IPS DF 4.7 (cell line): ENCODE results near the gene ATOH8.

Experiments
- DNase-seq: peaks from one replicate; pipeline ENCODE4 v3.0.0-alpha.2; 2013; ENCODE audit warnings: low spot score; ENCODE audit errors: extremely low read depth

ATOH8 gene

GRCh38 chr2:85736456-85737355 lies 17.1 kb upstream of the ATOH8 start:
- DNase-seq = no peak

GRCh38 chr2:85737481-85737880 lies 16.3 kb upstream of the ATOH8 start:
- DNase-seq = no peak

GRCh38 chr2:85737961-85738360 lies 15.8 kb upstream of the ATOH8 start:
- no peak for DNase-seq

GRCh38 chr2:85740193-85740592 lies 13.6 kb upstream of the ATOH8 start:
- DNase-seq = no peak

DNA sequence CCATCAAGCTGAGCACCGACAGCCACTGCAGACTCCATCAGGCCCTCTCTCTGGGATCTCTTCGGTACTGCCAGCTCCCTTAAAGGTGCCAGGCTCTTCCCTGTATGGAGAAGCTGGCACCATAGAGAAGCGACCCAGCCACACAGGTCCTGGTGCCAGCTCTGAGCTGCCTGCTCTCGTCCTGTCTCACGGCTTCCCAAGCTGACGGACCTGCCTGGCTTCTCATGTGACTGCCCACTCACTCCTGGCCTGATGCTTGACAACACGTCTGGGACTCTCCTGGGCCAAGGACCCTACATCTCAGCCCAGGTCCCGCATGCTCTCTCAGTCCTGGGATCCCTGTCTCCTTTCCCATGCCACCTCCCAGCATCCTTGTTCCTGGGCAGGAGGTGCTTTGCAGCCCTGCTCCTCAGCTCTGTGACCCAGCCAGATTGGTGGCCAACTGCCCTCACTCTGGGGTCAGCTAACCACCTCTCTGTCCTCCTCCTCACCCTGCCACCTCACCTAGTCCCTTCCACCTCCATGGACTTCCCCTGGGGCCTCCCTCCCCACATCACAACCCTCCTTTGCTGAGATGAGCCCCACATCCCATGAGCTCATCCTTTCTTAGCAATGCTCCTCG lies 12.5 kb upstream of the ATOH8 start:
- DNase-seq = no peak

GRCh38 chr2:85741833-85742455 lies 11.8 kb upstream of the ATOH8 start:
- DNase-seq = no peak

DNA sequence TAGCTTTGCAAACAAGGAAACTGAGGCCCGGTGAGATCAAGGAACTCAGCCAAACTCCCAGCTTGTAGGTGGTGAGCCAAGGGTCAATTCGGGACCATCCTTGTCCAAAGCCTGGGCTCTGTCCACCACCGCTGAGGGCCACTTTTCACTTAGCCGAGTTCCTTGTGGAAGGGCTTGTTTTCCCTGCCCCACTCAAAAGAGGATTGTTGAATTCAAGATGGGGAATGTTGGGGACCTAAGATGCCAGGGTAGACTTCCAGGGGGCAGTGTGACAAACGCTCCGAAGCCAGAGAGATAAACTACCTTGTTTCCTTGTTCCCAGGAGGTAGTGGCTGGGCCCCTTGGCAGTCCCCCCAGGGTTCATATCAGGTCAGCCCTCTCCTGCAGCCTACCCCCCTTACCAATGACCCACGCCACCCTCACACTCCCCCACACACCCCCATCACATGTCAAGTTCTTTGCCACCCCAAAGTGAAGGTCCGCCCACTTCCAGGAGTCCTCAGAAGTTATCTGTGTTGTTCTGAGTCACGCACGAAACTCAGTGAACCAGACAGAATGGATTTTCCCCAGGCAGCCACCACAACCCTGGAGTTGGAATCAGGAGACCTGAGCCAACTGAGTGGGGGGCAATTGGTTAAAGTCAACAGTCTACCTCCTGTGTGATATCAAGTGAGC lies 10.3 kb upstream of the ATOH8 start:
- no peak for DNase-seq

- no peak for DNase-seq
These were observed 9.7 kb upstream of the ATOH8 start for GRCh38 chr2:85744055-85744454.

DNA sequence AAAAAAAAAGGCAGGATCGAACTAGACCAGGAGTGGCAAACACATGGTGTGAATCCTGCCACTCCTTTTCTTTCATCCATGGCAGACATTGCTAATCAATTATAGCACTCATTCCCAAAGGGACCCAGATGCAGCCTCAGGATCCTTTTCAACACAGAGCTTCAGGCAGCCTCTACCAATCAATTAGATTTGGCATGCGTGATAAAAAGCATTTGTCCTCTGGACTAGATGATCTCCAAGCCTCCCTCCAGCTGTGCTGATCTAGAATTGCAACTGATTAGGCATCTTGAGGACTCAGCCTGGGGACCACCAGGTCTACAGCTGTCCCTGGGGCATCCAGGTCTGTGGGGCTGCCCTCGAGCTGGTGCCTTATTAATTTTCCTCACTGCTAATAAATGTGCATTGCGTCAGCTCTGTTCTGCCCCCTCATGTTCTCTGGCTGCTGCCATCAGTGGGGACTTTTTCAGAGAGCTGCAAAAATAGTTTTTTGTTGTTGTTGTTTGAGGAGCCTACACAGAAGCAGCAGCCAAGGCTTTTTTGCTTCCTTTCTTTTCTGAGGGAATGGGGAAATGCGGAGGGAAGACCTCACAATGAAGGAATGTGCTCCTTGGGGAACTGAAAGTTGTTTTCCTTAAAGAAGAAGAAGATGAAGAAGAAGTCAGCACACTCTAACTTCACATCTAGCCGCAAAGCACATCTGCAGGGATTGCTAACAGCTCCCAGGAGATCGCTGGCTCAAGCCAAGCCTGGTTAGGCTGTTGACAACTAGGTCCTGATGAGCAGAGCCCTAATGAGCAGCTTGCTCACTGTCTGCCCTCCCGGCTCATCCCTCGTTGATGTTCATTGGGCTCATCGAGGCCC lies 8.8 kb upstream of the ATOH8 start:
- no peak for DNase-seq

DNA sequence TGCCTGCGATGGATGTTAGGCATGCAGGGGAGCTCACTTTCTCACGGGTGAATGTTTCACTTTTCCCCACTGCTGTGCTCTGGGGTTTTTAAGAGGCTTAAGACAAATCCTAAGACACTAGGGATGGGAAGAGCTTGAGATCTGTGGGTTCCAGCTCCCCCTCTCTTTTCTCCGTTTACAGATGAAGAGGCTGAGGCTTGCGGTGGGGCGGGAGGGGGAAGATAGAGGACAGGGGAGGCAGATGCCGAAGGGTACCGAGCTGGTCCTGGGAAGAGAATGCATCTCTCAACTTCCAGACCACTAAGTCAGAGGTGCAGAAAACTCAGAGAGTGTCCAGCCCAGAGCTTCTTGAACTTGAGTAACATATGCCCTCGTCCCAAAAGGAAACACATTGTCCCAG lies 8.2 kb upstream of the ATOH8 start:
- DNase-seq = no peak

GRCh38 chr2:85746321-85747004 lies 7.3 kb upstream of the ATOH8 start:
- no peak for DNase-seq

- no peak for DNase-seq
These were observed 6.3 kb upstream of the ATOH8 start for GRCh38 chr2:85747441-85747840.

GRCh38 chr2:85748039-85748734 lies 5.6 kb upstream of the ATOH8 start:
- no peak for DNase-seq

GRCh38 chr2:85748985-85749875 lies 4.6 kb upstream of the ATOH8 start:
- no peak for DNase-seq

GRCh38 chr2:85750587-85751575 lies 2.9 kb upstream of the ATOH8 start:
- DNase-seq = no peak

DNA sequence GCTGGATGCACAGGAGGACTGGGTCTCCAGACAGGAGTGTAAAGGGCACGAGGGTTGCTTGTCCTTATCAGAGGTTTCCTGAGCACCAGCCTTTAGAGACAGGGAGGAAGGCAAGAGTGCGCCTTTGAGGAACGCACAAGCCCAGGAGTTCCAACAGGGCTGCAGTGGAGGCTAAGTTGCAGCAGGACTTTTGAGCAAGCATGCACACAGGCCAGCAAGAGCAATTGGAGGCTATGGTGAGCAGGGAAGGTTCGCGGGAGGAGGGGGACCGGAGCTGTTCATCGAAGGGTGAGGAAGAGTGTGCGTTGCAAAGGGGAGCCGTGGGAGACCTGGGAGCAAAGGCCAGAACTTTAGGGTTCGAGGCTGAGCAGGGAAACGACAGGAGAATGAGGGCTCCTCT lies 2.2 kb upstream of the ATOH8 start:
- no peak for DNase-seq

DNA sequence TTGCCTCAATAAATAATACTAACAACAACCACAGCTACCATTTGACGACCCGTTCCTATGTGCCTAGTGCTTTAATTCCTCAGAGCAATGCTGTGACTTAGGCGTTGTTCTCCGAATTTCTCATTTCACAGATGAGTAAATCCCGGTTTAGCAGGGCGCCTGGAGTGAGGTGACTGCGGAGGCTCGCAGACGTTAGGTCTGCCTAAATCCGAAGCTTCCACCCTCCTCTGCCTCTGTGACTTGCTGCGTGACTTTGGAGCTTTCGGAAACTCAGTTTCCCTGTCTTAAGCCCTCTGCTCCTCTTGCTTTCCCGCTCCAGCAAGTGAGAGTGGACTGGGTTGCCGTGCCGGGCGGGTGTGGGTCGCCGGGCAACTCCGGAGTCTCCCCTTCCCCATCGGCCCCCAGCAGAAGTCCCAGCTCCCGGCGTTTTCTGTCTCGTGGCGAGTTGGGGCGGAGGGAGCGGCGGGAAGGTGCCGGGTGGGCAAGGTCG lies 711 bp upstream of the ATOH8 start:
- DNase-seq = no peak
